Left lung (tissue), 10 donors: ENCODE measurements around the gene SLC19A1. TPM values are rescaled to one million over a fixed set of nuclear protein-coding genes. Genes with fewer than 3 reads are reported as not detected.

Source experiments
- ATAC-seq: fragments of 200-7000 bp; cut with Tn5 transposase; one replicate; pipeline ENCODE4 v1.9.1; 2020; ENCODE audit warnings: moderate library complexity
- DNase-seq, 4 donors: peaks; one replicate each; pipeline ENCODE4 v3.0.0-alpha.2; 2013 to 2020
- H3K27ac ChIP-seq, 2 donors: fragments of 200-600 bp; sonication (generic) in 1 of 2; one replicate each; pipeline versions ENCODE4 v1.5.0 to v1.8.0; 2020 to 2021
- H3K27me3 ChIP-seq, 2 donors: fragments of 200-600 bp; sonication (generic) in 1 of 2; one replicate each; pipeline versions ENCODE4 v1.5.0 to v1.8.0; 2020 to 2021
- H3K36me3 ChIP-seq, 2 donors: fragments of 200-600 bp; sonication (generic) in 1 of 2; one replicate each; pipeline versions ENCODE4 v1.5.0 to v1.8.0; 2020 to 2021
- H3K4me1 ChIP-seq, 2 donors: fragments of 200-600 bp; one replicate each; pipeline ENCODE4 v1.8.0; 2021
- H3K4me3 ChIP-seq, 2 donors: fragments of 200-600 bp; sonication (generic) in 1 of 2; one replicate each; pipeline versions ENCODE4 v1.5.0 to v1.8.0; 2020 to 2021; ENCODE audit warnings: mild to moderate bottlenecking in 1 of 2
- H3K9me3 ChIP-seq, 2 donors: fragments of 200-600 bp; sonication (generic) in 1 of 2; one replicate each; pipeline versions ENCODE4 v1.5.0 to v1.8.0; 2020 to 2021
- intact Hi-C, 2 donors: fragments of 100-400 bp; cut with DNase I; formaldehyde crosslinking; loops; one replicate each; pipeline versions ENCODE4 v1.11.2 to v1.14.2; 2022
- polyA plus RNA-seq, 6 donors: library from polyadenylated mRNA; unstranded; fragments of 120-200 nt; gene quantifications; one replicate each; pipeline ENCODE4 v1.2.1, GENCODE V29; 2013; ENCODE audit not compliant: insufficient read length in 6 of 6
- total RNA-seq, 2 donors: library from RNA; stranded (reverse); fragmentation: NEBNext Ultra II Directional; extraction: Animal tissue kit (Norgen Biotek cat#: 25700); gene quantifications; one replicate each; pipeline ENCODE4 v1.2.1, GENCODE V29; 2021
- TF ChIP-seq, protein P1 (sequence below), 2 donors: fragments of 200-600 bp; sonication (generic) in 1 of 2; IDR thresholded peaks; one replicate each; pipeline versions ENCODE4 v1.5.0 to v1.8.0; 2021; ENCODE audit warnings: antibody characterized with exemption in 2 of 2
- donor health status: DM: no; HTN: yes; CAD: no.
- donor health status: DM: no; HTN: no; CAD: no.

Gene SLC19A1
- total and polyA plus RNA-seq, 8 donors = 22.4 to 50.4 (median 27.2) TPM

GRCh38 chr21:45521241-45521640, 21.0 kb downstream of the SLC19A1 start:
- no peak for ATAC-seq
- DNase-seq = no peak
- Histone ChIP-seq H3K9me3 (peaks cover 0 to 41% of the 10 kb centered on the region in 2 donors), H3K36me3 (peaks cover 0 to 45% of the 10 kb centered on the region in 2 donors), H3K4me1 (peaks cover 0 to 26% of the 10 kb centered on the region in 2 donors), H3K27me3 (no peaks in the 10 kb centered on the region), H3K4me3 (no peak overlapping the region), H3K27ac (no peak overlapping the region)
- TF ChIP-seq, protein P1, sequence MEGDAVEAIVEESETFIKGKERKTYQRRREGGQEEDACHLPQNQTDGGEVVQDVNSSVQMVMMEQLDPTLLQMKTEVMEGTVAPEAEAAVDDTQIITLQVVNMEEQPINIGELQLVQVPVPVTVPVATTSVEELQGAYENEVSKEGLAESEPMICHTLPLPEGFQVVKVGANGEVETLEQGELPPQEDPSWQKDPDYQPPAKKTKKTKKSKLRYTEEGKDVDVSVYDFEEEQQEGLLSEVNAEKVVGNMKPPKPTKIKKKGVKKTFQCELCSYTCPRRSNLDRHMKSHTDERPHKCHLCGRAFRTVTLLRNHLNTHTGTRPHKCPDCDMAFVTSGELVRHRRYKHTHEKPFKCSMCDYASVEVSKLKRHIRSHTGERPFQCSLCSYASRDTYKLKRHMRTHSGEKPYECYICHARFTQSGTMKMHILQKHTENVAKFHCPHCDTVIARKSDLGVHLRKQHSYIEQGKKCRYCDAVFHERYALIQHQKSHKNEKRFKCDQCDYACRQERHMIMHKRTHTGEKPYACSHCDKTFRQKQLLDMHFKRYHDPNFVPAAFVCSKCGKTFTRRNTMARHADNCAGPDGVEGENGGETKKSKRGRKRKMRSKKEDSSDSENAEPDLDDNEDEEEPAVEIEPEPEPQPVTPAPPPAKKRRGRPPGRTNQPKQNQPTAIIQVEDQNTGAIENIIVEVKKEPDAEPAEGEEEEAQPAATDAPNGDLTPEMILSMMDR (IDR thresholded peaks at IDR 0.05) = no peak
- intact Hi-C loops = no loop called here

DNA sequence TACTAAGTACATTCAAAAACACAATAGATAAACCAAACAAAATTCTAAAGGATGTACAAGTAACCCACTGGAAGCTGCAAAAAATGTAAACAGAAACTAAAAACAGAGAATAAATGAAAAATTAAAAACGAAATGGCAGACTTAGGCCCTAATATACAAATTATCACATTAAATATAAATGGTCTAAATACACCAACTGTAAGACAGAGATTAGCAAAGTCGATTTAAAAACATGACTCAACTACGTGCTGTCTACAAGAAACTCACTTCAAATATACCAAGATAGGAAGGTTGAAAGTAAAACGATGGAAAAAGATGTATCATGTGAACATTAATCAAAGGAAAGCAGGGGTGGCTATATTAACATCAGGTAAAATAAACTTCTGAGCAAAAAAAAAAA, 23.1 kb downstream of the SLC19A1 start:
- DNase-seq (no peak), ATAC-seq (no peak)
- H3K27ac ChIP-seq = peak overlapping the region in 1 of 2 donors; percentile 87
- intact Hi-C loops = no loop called here
- peaks cover 0 to 53% of the 10 kb centered on the region in 2 donors for H3K36me3 ChIP-seq
- H3K9me3 ChIP-seq = peaks cover 0 to 41% of the 10 kb centered on the region in 2 donors
- no peaks in the 10 kb centered on the region for H3K27me3 ChIP-seq
- H3K4me3 ChIP-seq = no peak overlapping the region
- TF ChIP-seq, protein P1 (IDR thresholded peaks at IDR 0.05) = no peak
- H3K4me1 ChIP-seq = peaks cover under 1 to 27% of the 10 kb centered on the region in 2 donors

- Histone ChIP-seq H3K4me1 (peaks cover 5 to 31% of the 10 kb centered on the region in 2 donors), H3K4me3 (no peak overlapping the region), H3K36me3 (peaks cover 0 to 55% of the 10 kb centered on the region in 2 donors), H3K27me3 (no peaks in the 10 kb centered on the region), H3K27ac (peak overlapping the region in 1 of 2 donors; percentile 87), H3K9me3 (peaks cover 0 to 41% of the 10 kb centered on the region in 2 donors)
- TF ChIP-seq, protein P1 (IDR thresholded peaks at IDR 0.05) = no peak
- DNase-seq (no peak), ATAC-seq (no peak)
- intact Hi-C loops = no loop called here
These were observed 23.5 kb downstream of the SLC19A1 start for GRCh38 chr21:45518742-45519141.

- H3K36me3 ChIP-seq = peaks cover 0 to 57% of the 10 kb centered on the region in 2 donors
- no peak for ATAC-seq
- H3K4me3 ChIP-seq = no peak overlapping the region
- H3K27ac ChIP-seq = peak overlapping the region in 1 of 2 donors; percentile 87
- peak in 2 of 4 donors; percentile 47 to 81 for DNase-seq
- H3K9me3 ChIP-seq = peaks cover 0 to 41% of the 10 kb centered on the region in 2 donors
- peaks cover 7 to 43% of the 10 kb centered on the region in 2 donors for H3K4me1 ChIP-seq
- intact Hi-C loops = no loop called here
- TF ChIP-seq, protein P1 (IDR thresholded peaks at IDR 0.05) = no peak
- H3K27me3 ChIP-seq = no peaks in the 10 kb centered on the region
These were observed 24.8 kb downstream of the SLC19A1 start for GRCh38 chr21:45517249-45518065.

DNA sequence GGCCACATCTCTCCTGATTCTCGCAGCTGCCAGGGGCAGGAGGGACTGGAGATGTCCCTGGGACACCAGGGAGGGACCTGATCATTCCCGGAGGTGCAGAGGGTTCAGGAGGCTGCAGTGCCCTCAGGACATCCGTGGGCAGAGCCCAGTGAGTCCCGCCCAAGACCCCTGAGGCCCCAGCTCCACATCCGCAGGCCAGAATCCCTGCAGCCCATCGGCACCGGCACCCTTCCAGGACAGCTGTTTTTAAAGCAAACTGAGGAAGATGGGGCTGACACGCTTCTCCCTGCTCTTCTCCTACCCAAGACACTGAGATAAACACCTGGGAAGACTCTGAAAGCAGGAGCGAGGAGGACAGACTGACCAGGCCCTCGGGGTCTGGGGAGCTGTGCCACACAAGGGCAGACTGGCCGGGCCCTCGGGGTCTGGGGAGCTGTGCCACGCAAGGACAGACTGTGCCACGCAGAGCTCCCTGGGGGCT, 25.5 kb downstream of the SLC19A1 start:
- Histone ChIP-seq H3K27ac (no peak overlapping the region), H3K4me3 (no peak overlapping the region), H3K9me3 (peaks cover 0 to 37% of the 10 kb centered on the region in 2 donors), H3K4me1 (peaks cover 7 to 43% of the 10 kb centered on the region in 2 donors), H3K36me3 (peaks cover 0 to 57% of the 10 kb centered on the region in 2 donors), H3K27me3 (no peaks in the 10 kb centered on the region)
- ATAC-seq (no peak), DNase-seq (peak in 2 of 4 donors; percentile 25 to 67)
- intact Hi-C loops = no loop called here
- TF ChIP-seq, protein P1 (IDR thresholded peaks at IDR 0.05) = no peak
